GM12878 (cell line): Measurements from ENCODE around the gene HOXB2. TPM values are rescaled to one million over a fixed set of nuclear protein-coding genes. Genes with fewer than 3 reads are reported as not detected.

Experiments
- ATF2 ChIP-seq: IDR thresholded peaks from 2 replicates; pipeline ENCODE4 v1.6.1; 2012; ENCODE audit warnings: low read length, inconsistent platforms
- GABPA ChIP-seq: IDR thresholded peaks from 2 replicates; pipeline ENCODE4 v1.6.1; 2014; ENCODE audit warnings: antibody characterized with exemption, low read depth, mild to moderate bottlenecking, inconsistent platforms
- HCFC1 ChIP-seq: fragments of 150-350 bp; IDR thresholded peaks from 2 replicates; pipeline ENCODE4 v1.6.1; 2014; ENCODE audit warnings: low read length
- NBN ChIP-seq: fragments of 450-650 bp; IDR thresholded peaks from 2 replicates; pipeline ENCODE4 v1.6.1; 2016
- POLR2A ChIP-seq: IDR thresholded peaks from 2 replicates; pipeline ENCODE4 v1.6.1; 2011; ENCODE audit warnings: low read depth, mild to moderate bottlenecking, low read length
- RUNX3 ChIP-seq: IDR thresholded peaks from 2 replicates; pipeline ENCODE4 v1.6.1; 2012; ENCODE audit warnings: low read length, inconsistent platforms
- SKIL ChIP-seq: fragments of 450-650 bp; IDR thresholded peaks from 2 replicates; pipeline ENCODE4 v1.6.1; 2017; ENCODE audit warnings: mild to moderate bottlenecking, low read depth, inconsistent platforms; ENCODE audit not compliant: poor library complexity, severe bottlenecking
- ZNF687 ChIP-seq: fragments of 450-650 bp; IDR thresholded peaks from 2 replicates; pipeline ENCODE4 v1.6.1; 2017; ENCODE audit warnings: mild to moderate bottlenecking, moderate library complexity
- polyA plus RNA-seq, 11 experiments: library from polyadenylated mRNA; depleted of rRNA in 4 of 11; unstranded in 6 of 11; stranded (reverse) in 5 of 11; fragments of >200 nt; fragmentation: Nextera tagmentation in 4 of 11; fragmentation: Illumina TruSeq in 1 of 11; extraction: Ambion mirVana in 4 of 11; extraction: Trizol in 1 of 11; gene quantifications; 1 replicate in 1 of 11; 2 replicates in 10 of 11; pipeline versions ENCODE4 v1.2.1 to v1.2.3, GENCODE V29; 2011 to 2016; ENCODE audit warnings: inconsistent platforms in 2 of 11, missing spikeins in 2 of 11, low read depth in 1 of 11
- total RNA-seq, 4 experiments: library from RNA; depleted of rRNA in 3 of 4; stranded (reverse); fragments of >200 nt in 3 of 4; fragmentation: Illumina TruSeq in 1 of 4; extraction: Trizol in 1 of 4; gene quantifications; 2 replicates each; pipeline versions ENCODE4 v1.2.1 to v1.2.3, GENCODE V29; 2013 to 2021

Gene HOXB2
- total and polyA plus RNA-seq, 10 of the 15 experiments (the other 5 are each of a cell fraction or from before 2014, with no cell fraction given) = 0.16 to 8.8 (median 2.3) TPM

- TF ChIP-seq SKIL (no peak), RUNX3 (no peak), ZNF687 (peak; percentile 37; the same call in 1 of the 2 replicates), HCFC1 (no peak; the same call in 1 of the 2 replicates), POLR2A (0 out of 2 replicates have a peak, but pooled peaks have one; percentile 34), GABPA (no peak), ATF2 (no peak), NBN (0 out of 2 replicates have a peak, but pooled peaks have one; percentile 18)
Observed at GRCh38 chr17:48541577-48542113, 3.3 kb downstream of the HOXB2 start (continued).
